Stimulated activated CD8-positive, alpha-beta memory T cell treated with anti-CD3 and anti-CD28 coated beads, Interleukin-12 subunit alpha, Interleukin-12 subunit beta, amount 100 ng/mL, for 1 hour (primary cell): Measurements from ENCODE around the gene MEX3B.
A peak's percentile ranks its signal among the peaks of the same experiment; 100 is the strongest.

ENCODE experiments used
- DNase-seq: peaks from one replicate; pipeline ENCODE4 v3.0.0-alpha.2; 2020; ENCODE audit warnings: low read depth

MEX3B gene

GRCh38 chr15:82045892-82046665 lies at the start of gene MEX3B:
Gene MEX3B, minus strand, starts transcription at chr15:82046018. Its CDS starts 313 bp downstream, at chr15:82045705.
- DNase-seq, result peak; percentile 69

DNA sequence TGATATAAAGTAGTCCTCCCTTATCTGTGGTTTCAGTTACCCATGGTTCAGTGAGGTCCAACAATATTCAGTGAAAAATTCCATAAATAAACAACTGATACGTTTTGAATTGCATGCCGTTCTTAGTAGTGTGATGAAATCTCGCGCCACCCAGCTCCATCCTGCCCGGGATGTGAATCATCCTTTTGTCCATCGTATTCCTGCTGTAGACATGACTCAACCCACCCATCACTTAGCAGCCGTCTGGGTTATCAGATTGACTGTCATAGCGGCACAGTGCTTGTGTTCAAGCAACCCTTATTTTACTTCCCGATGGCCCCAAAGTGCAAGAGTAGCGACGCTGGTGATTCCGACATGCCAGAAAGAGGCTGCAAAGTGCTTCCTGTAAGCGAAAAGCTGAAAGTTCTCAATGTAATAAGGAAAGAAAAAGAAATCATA lies 48.0 kb upstream of the MEX3B start:
- DNase-seq, result no peak

- no peak for DNase-seq
Measured at GRCh38 chr15:82093325-82093724, 47.5 kb upstream of the MEX3B start.

DNA sequence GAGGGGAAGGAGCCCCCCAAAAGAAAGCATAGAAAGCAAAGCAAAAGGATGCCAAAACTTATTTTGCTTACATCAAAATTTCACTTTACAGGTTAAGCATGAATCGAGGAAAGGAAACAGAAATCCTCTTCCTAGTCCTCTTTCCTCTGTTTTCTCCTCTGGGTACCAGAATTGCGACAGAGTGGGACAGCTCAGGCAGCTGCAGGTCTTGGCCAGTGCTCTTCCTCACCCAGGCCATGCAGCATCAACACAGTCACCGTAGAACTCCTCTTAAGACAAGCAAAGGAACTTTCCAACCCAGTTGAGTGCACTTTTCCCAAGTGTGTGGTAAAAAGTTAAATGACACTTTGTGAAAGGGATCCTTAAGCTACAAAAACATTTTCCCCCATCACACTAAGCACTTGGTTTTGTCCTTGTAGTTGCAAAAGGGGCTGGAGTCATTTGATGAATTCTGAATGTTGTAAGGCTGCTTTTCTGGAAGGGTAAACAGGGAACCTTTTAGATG lies 45.9 kb upstream of the MEX3B start:
- DNase-seq, result no peak

GRCh38 chr15:82086243-82086995 lies 40.6 kb upstream of the MEX3B start:
- DNase-seq, result no peak

DNA sequence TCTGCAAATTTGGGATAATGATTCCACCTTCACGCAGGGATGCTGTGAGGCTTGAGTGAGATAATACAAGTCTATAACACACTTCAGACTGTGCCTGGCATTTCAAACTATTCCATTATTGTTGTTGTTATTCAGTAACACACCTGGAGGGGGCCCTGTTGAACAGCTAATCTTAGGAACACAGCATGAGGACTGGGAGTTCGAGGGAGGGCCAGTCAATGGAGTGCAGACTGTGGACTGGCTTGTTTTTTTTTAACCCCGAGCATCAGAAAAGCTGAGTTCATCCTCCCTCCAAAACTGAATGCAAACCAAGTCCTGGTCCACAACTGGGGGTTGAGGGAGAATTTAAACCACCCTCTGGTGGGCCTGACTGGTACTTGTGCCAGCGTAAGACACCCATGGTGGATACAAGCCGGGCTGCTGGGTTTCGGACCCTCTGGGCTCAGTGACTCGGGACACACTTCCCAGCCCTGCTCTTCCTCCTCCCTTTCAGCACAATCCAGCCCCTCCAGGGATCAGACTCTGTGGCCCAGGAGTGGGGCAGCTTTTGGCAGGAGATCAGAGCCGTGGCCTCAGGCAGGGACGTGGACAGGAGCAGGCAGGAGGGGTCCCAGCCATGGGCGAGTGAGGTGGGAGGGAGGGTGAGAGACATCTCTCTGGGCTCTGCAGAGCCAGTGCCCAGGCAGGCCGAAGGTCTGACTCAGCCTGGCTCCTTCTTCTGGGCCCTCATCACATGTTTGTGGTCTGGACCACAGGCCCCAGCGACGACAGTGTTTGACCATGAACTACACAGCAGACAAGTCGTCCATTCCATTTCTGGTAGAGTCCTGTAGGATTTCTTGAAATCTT lies 36.3 kb upstream of the MEX3B start:
- no peak for DNase-seq

DNA sequence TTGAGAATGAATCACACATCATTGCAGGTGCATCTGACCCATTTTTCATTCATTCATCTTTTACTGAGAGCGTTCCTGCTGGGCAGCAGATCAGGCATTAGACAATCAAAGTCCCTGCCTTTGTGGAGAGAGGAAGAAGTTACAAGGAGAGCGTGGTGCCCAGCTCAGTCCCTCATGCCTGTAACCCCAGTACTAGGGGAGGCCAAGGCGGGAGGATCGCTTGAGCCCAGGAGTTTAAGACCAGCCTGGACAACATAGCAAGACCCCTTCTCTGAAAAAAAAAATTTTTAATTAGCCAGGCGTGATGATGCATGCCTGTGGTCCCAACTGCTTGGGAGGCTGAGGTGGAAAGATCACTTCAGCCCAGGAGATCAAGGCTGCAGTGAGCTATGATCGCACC lies 35.0 kb upstream of the MEX3B start:
- no peak for DNase-seq

GRCh38 chr15:82079736-82080135 lies 33.9 kb upstream of the MEX3B start:
- DNase-seq, result no peak

DNA sequence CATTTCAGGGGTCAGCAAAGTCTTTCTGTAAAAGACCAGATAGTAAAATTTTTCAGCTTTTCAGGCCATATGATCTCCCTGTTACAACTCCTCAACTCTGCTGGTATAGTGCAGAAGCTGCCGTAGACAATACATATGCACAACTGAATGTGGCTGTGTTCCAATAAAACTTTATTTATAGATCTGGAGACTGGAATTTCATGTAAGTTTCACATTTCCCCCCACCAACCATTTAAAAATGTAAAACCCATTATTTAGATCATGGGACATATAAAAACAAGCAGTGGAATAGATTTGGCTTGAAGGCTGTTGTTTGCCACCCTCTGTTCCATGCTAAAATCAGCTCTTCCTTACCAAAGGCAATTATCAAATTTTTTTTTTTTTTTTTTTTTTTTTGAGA lies 28.8 kb upstream of the MEX3B start:
- no peak for DNase-seq

DNA sequence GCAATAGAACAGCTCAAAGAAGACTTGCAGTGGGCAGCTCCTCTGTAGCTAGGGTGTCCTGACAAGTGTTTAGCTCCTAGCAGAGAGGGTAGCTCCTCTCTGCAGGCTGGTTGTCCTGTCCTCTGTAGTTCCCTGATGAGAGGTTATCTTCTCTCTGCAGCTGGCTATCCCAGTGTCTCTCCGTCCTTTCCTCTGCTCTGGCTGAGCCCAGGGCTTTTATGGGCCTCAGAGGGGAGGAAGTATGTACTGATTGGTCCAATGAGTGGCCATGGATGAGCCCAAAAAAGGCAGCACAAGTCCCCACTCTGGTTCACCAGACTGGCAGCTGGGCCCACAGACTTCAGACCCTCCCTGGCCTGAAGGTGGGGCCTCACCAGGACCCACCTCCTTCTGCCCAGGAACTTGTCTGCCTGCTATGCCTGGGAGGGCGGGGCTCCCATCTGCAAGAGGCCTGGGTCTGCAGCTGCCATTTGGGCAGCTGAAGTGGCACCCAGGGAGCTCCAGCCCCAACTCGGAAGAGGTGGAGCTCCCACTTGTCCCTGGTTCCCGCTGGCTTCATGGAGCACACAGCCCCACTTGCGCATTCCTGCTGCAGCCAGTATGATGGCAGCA lies 27.2 kb upstream of the MEX3B start:
- DNase-seq, result no peak

- DNase-seq, result no peak
Measured at GRCh38 chr15:82066455-82066854, 20.6 kb upstream of the MEX3B start.

- DNase-seq, result no peak
Measured at GRCh38 chr15:82064824-82065223, 19.0 kb upstream of the MEX3B start.

GRCh38 chr15:82062479-82063454 lies 16.9 kb upstream of the MEX3B start:
- DNase-seq, result no peak

GRCh38 chr15:82060817-82061216 lies 15.0 kb upstream of the MEX3B start:
- DNase-seq, result no peak

GRCh38 chr15:82058517-82059204 lies 12.8 kb upstream of the MEX3B start:
- DNase-seq, result no peak

GRCh38 chr15:82058026-82058425 lies 12.2 kb upstream of the MEX3B start:
- DNase-seq, result no peak

- no peak for DNase-seq
Measured at GRCh38 chr15:82056958-82057823, 11.4 kb upstream of the MEX3B start.

GRCh38 chr15:82052751-82053150 lies 6.9 kb upstream of the MEX3B start:
- DNase-seq, result no peak

DNA sequence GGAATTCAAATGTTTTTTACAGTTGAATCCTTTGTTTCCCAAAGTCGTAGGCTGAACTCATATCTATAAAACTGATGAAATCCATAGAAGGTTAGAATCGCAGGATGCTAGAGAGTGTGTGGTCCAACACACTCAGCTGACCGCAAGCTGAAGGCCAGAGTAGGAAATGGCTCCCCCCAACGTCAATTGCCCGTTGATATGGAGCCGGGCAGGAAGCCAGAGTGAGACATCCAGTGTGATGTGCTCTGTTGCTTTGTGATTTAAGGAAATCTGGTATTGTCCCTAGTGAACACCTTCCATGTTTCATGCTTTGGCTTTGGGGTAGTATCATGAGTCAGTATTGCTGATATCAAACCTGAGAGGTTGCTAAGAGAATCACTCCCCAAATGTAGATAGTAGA lies 5.8 kb upstream of the MEX3B start:
- DNase-seq, result no peak
